GM19035 (cell line): ENCODE results near the gene GNB1L.

Experiments
- ATAC-seq: cut with Tn5 transposase; IDR thresholded peaks from one replicate; pipeline ENCODE4 v1.9.1; 2021; ENCODE audit not compliant: unreplicated experiment

GNB1L gene

DNA sequence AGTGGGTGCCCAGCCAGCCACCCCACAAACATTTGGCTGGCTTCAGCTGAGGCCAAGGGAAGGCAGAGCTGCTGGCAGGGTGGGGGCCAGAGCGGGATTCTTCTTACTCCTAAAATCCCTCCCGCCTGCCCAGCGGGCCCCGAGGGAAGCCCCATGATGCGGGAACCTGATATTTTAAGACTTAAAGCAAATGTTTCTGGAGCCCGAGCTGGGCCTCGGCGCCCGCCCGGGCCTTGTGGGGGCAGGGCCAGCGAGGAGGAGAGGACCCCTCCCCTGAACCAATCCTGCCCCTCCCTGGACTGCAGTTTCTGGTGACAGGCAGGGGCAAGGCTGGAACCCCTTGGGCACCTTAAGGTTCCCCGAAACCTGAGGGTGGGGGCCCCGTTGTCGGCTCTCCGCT lies 114.1 kb downstream of the GNB1L start:
- no peak for ATAC-seq

DNA sequence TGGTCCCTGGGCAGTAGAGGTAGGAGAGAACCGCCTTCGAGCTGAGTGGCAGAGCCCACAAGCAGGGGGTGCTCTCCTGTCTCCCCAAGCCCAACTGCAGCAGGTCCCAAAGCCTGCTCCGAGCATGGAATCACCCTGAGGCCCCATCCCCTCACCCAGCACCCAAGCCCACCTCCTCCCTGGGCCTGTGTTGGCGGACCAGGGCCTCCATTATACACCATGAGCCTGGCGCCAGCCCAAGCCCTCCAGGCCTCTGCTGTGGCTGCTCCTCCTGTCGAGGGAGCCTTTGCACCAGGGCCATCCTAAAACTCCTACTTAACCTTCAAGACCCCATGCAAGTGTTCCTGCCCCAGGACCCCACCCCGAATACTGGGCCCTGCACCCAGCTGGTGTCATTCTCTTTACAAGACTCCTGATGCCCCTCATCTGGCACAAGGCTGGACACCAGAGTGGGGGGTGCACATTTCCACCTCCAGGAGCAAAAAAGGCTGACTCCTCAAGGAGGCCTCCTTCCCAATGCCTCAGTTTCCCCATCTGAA lies 114.7 kb downstream of the GNB1L start:
- no peak for ATAC-seq

DNA sequence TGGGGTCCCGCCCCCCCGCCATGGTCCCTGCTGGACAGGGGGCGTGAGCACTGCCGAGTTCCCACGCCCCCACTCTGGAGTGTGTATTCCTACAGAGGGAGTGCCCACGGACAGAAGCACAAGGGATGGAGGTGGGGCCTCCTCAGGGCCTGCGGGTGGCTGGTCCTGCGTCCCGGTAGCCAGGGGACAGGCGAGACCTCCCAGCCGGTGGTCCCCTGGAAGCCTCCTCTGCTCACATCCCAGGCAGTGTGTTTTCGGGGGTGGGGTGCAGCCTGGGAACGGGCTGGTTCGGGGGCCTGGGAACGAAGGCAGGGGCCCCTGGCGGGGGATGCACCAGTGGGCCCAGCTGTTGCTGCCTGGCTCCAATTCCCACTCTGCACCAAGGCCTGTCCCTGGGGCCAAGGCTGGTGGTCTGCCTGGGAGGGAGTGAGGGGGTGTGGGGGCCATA lies 115.2 kb downstream of the GNB1L start:
- ATAC-seq: no peak

DNA sequence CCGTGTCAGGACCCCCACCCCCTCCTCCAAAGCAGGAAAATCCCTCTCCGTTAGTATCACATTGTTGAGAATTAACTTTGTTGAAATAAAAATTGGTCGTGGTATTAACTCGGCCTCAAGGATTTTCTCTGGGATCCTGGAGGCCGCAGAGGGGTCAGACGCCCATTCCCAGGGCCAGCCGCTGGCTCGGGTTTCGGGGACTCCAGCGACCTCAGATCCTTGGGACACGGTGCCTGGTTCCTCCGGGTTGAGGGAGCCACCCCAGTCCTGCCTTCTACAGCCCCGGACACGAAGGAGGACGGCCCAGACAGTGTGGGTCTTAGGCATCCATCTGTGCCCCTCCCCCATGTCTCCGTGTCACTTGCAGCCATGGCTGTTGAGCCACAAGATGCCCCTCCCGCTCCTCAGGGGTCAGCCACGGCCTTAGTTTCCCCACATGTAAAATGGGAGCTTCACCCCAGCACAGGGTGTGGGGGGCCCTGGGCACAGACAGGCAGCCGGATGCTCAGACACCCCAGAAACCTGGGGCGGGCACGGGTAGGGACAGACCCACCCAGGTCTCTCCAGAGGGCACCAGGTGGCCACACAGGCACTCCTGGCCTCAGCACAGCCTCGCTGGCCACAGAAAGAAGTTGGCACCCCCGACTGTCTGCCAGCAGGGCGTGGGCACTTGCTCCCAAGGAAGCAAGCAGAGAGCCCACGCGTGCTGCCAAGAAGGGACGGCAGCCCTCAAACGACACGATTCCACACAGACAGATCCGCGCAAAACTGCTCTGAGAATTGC lies 115.8 kb downstream of the GNB1L start:
- ATAC-seq: no peak

DNA sequence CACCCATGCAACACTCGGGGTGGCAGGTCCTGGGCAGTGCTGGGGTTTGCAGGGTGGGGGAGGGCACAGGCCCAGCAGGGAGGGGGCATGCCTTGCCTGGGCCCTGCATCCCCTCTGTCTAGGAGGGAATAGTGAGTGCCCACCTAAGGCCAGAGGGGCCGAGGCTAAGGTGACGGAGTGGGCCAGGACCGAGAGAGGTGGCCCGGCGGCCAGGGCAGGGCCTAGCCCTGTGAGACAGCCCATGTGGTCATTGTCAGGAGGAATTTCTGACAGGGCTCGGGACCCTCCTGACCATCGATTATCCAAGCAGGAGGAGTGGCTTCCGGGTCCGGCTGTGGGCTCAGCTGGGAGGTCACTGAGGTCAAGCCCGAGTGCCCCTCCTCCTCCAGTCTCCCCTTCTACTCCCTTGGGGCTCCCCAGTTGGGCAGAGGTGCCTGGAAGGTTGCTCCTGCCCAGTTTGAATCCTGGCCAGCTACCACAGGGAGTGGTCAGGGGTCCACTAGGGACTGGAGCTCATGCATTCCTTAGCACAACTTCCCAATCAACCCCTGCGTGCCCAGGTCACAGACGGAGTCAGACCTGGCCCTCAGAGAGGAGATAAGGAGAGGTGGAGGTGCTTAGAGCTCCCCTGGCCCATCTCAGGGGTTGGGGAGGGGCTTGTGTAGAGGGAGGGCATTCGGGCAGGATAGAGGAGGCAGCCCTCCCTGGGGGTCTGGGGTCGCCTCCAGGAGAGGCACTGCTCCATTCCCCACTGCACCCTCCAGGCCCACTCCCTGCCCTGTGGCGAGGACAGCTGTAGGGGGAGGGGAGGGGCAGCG lies 116.6 kb downstream of the GNB1L start:
- no peak for ATAC-seq

DNA sequence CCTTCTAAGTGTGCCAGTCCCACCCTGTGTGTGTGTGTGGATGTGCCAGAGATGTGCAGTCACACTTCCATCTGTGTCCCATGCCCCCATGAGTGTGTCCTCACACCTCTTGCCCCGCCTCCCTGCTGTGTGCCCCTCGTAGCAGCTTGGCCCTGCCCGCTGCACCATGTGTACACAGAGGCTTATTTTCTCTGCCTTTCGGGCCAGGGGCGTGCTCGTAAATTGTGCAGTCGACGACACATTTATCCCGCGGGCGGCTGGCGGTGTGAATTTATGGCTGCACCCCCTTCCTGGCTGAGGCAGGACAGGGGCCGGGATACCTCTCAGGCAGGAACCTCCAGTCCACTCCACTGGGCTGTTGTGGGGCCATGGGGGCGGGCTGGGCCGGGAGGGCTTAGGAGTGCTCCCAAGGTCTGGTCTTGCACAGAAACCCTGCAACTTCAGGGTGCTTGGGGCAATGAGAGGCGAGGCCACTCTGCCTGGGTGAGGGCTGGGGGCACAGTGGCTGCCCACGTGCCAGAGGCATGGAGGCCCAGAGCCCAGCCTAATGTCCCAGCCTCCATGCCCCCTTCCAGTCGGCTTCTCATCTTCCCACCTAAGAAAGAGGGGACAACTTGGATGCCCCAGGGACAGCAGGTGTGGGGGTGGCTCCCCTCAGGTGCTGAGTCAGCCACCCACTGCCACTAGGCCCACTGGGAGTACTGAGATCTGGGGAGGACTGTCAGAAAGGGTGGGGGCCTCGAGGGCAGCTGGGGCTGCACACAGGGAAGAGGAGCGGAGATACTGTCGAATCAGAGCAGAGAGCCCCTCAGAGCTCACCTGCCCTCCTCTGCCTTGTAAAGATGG lies 118.8 kb downstream of the GNB1L start:
- no peak for ATAC-seq

DNA sequence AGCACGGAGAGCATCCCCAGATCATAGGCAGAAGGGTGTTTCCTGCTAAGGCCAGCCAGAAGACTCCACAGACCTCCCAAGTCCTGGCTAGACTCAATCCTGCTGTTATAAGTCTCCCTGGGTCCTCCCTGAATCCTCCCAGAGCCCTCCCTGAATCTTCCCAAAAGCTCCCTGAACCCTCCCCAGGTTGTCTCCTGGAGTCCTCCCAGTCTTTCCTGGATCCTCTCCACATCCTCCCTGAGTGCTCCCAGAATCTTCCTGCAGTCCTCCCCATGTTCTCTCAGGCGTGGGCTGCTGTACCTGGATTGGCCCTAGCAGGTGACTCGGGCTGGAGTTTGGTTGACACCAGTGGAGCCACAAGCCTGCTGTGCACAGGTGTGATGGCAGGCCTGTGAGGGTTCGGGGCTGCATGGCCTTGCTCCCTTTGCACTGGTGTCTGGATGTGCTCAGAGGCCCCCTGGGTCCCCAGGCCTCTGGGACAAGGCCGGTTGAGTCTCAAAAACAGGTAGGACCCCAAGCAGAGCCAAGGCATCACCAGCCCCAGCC lies 119.8 kb downstream of the GNB1L start:
- no peak for ATAC-seq

DNA sequence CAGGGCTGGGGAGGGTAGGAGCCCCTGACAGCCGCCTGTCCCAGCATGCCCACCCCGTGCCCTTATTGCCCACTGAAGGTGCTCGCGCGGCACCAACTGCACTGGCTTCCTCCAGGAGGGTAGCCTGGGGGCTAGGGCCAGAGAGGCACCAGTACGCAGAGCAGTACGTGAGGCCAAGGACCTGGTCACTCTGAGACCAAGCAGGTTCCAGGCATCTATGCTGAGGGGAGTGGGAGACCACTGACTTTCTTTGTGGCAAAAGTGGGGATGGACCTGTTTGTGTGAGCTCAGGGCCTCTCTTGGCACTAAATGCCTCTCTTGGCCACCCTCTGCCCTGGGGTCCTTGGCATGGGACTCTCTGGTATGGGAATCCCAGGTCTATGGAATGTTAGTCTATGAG lies 120.5 kb downstream of the GNB1L start:
- no peak for ATAC-seq

DNA sequence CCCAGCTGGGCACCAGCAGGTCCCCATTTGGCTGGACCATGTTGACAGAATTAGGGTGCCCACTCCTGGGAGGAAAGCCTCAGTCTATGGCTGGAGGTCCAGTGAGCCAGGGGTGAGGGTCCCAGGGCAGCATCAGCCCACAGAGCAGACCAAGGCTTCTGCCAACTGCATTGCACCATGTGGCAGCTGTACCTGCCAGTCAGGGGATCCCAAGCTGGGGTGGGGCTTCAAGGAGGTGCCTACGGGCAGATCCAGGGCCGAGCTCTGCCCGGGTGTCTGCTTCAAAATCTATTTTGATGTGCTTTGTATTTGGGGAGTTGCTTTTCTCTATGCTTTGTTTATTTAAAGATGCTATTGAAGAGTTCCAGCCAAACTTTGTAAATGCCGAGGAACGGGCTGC lies 120.9 kb downstream of the GNB1L start:
- no peak for ATAC-seq
